SH-SY5Y (cell line): ENCODE results near the gene LUC7L.

Experiments
- GATA2 ChIP-seq: IDR thresholded peaks from 2 replicates; pipeline ENCODE4 v1.6.1; 2011; ENCODE audit warnings: mild to moderate bottlenecking, low read depth, low read length
- GATA3 ChIP-seq: IDR thresholded peaks from 2 replicates; pipeline ENCODE4 v1.6.1; 2011; ENCODE audit warnings: low read depth, mild to moderate bottlenecking, low read length, moderate library complexity

DNA sequence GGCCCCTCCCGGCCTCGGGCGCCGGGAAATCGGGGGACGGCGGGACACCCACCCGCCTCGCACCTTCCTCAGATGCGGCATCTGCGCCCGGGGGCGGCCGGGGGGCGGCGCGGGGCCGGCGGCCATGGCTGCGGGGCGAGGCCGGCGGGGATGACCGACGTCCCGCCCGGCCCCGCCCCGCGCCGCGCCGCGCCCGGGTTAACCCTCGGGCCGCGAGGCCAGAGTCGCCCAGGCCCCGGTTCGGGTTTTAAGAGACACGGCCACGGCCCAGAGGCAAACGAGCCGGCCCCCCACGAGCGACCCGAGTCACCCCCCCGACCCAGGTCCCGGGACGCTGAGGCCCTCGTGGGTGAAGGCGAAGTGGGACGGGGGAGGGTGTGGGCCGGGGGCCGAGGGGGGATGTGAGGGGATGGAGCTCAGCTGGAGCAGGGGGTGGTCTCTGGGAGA is 46.6 kb upstream of the LUC7L start, which contains the start of gene RGS11:
- TF ChIP-seq GATA2 (no peak), GATA3 (no peak)
